HepG2 (cell line): ENCODE data around the gene TUT7. TPM values are rescaled to one million over a fixed set of nuclear protein-coding genes. Genes with fewer than 3 reads are reported as not detected.

Experiments used
- AGO1 ChIP-seq: fragments of 200-400 bp; formaldehyde crosslinking; IDR thresholded peaks from 2 replicates; pipeline ENCODE4 v1.6.1; 2017; ENCODE audit warnings: mild to moderate bottlenecking, low read depth, low read length, moderate library complexity; ENCODE audit not compliant: poor library complexity, severe bottlenecking
- GATA4 ChIP-seq: sonication (generic); IDR thresholded peaks from 2 replicates; pipeline ENCODE4 v1.6.1; 2016; ENCODE audit warnings: antibody characterized with exemption, low read depth, borderline replicate concordance
- GMEB1 ChIP-seq: sonication (generic); formaldehyde crosslinking; IDR thresholded peaks from 2 replicates; pipeline ENCODE4 v1.5.1; 2020; ENCODE audit warnings: missing genetic modification reagents, mild to moderate bottlenecking, borderline replicate concordance
- GZF1 ChIP-seq: sonication (generic); formaldehyde crosslinking; IDR thresholded peaks from 2 replicates; pipeline ENCODE4 v1.5.1; 2020; ENCODE audit warnings: mild to moderate bottlenecking, missing genetic modification reagents
- HINFP ChIP-seq: sonication (generic); formaldehyde crosslinking; IDR thresholded peaks from 2 replicates; pipeline ENCODE4 v1.4.0; 2020; ENCODE audit warnings: low read depth, mild to moderate bottlenecking, missing genetic modification reagents
- KLF12 ChIP-seq: sonication (generic); formaldehyde crosslinking; IDR thresholded peaks from 2 replicates; pipeline ENCODE4 v1.4.0; 2020; ENCODE audit warnings: missing genetic modification reagents, borderline replicate concordance
- MXI1 ChIP-seq: IDR thresholded peaks from 3 replicates; pipeline ENCODE4 v1.6.1; 2012; ENCODE audit warnings: low read depth, low read length, inconsistent platforms, borderline replicate concordance
- NR0B2 ChIP-seq: sonication (generic); formaldehyde crosslinking; IDR thresholded peaks from 2 replicates; pipeline ENCODE4 v1.4.0; 2020; ENCODE audit warnings: mild to moderate bottlenecking, missing genetic modification reagents
- RBFOX2 ChIP-seq: fragments of 200-400 bp; formaldehyde crosslinking; IDR thresholded peaks from 2 replicates; pipeline ENCODE4 v1.6.1; 2017; ENCODE audit warnings: low read depth, mild to moderate bottlenecking, low read length
- SNAPC5 ChIP-seq: sonication (generic); formaldehyde crosslinking; IDR thresholded peaks from 2 replicates; pipeline ENCODE4 v1.8.1; 2023; ENCODE audit warnings: mild to moderate bottlenecking, missing genetic modification reagents, borderline replicate concordance
- USF2 ChIP-seq, 2 experiments: sonication (generic) in 1 of 2; formaldehyde crosslinking in 1 of 2; IDR thresholded peaks; 2 replicates each; pipeline versions ENCODE4 v1.5.1 to v1.6.1; 2011 to 2020; ENCODE audit warnings: borderline replicate concordance in 1 of 2, low read depth in 1 of 2, low read length in 1 of 2, mild to moderate bottlenecking in 1 of 2, missing genetic modification reagents in 1 of 2, moderate library complexity in 1 of 2
- ZBTB2 ChIP-seq: sonication (generic); formaldehyde crosslinking; IDR thresholded peaks from 2 replicates; pipeline ENCODE4 v1.8.0; 2022; ENCODE audit warnings: low read depth, missing genetic modification reagents
- ZNF160 ChIP-seq: sonication (generic); formaldehyde crosslinking; IDR thresholded peaks from 2 replicates; pipeline ENCODE4 v1.8.0; 2022; ENCODE audit warnings: mild to moderate bottlenecking, inconsistent platforms, missing genetic modification reagents
- ZNF343 ChIP-seq: sonication (generic); formaldehyde crosslinking; IDR thresholded peaks from 2 replicates; pipeline ENCODE4 v1.4.0; 2020; ENCODE audit warnings: mild to moderate bottlenecking, missing genetic modification reagents
- ZNF670 ChIP-seq: sonication (generic); formaldehyde crosslinking; IDR thresholded peaks from 2 replicates; pipeline ENCODE4 v1.8.0; 2022; ENCODE audit warnings: mild to moderate bottlenecking, missing genetic modification reagents, borderline replicate concordance
- ZNF770 ChIP-seq: sonication (generic); formaldehyde crosslinking; IDR thresholded peaks from 2 replicates; pipeline ENCODE4 v1.5.0; 2020; ENCODE audit warnings: mild to moderate bottlenecking, missing genetic modification reagents
- polyA plus RNA-seq, 8 experiments: library from polyadenylated mRNA; depleted of rRNA in 3 of 8; stranded (reverse) in 7 of 8; unstranded in 1 of 8; fragments of >200 nt; fragmentation: Illumina TruSeq in 4 of 8; extraction: Trizol in 4 of 8; gene quantifications; 2 replicates each; pipeline versions ENCODE4 v1.2.1 to v1.2.3, GENCODE V29; 2011 to 2016; ENCODE audit warnings: low read depth in 4 of 8, missing spikeins in 1 of 8, mixed read lengths in 1 of 8; ENCODE audit not compliant: insufficient read depth in 1 of 8
- total RNA-seq, 5 experiments: library from RNA; depleted of rRNA; stranded (reverse); fragments of >200 nt; fragmentation: Illumina TruSeq; extraction: Trizol; gene quantifications; 2 replicates each; pipeline ENCODE4 v1.2.3, GENCODE V29; 2016; ENCODE audit warnings: low read depth in 1 of 5

The TUT7 gene
- total and polyA plus RNA-seq, 2 of the 13 experiments (the other 11 are each of a cell fraction or from before 2014, with no cell fraction given), result 12.0 to 19.4 TPM

GRCh38 chr9:86282077-86282978 lies 71.9 kb downstream of the TUT7 start, which contains the start of gene ISCA1 (continued):
- TF ChIP-seq ZBTB2 (no peak; the same call in 1 of the 2 replicates), RBFOX2 (peak; percentile 98), MXI1 (peak; percentile 74; the same call in 1 of the 3 replicates), USF2 (IDR thresholded peaks at IDR 0.05; ENCODE audit: low read depth, low read length) (no peak), USF2 (CRISPR knock-in tag; IDR thresholded peaks at IDR 0.05; ENCODE audit: borderline replicate concordance) (peak; percentile 41; the same call in 1 of the 2 replicates), GZF1 (CRISPR knock-in tag) (no peak; the same call in 1 of the 2 replicates), ZNF670 (CRISPR knock-in tag) (peak; percentile 87), NR0B2 (CRISPR knock-in tag) (peak; percentile 58; the same call in 1 of the 2 replicates), GMEB1 (CRISPR knock-in tag) (peak; percentile 90), HINFP (CRISPR knock-in tag) (no peak; the same call in 1 of the 2 replicates), AGO1 (no peak), GATA4 (no peak), SNAPC5 (CRISPR knock-in tag) (no peak), ZNF770 (CRISPR knock-in tag) (peak; percentile 45), KLF12 (peak; percentile 71; the same call in 1 of the 2 replicates), ZNF160 (CRISPR knock-in tag) (peak; percentile 5; the same call in 1 of the 2 replicates), ZNF343 (CRISPR knock-in tag) (peak; percentile 88)
